ENCODE results near the gene TRIM54.

Gene TRIM54

DNA sequence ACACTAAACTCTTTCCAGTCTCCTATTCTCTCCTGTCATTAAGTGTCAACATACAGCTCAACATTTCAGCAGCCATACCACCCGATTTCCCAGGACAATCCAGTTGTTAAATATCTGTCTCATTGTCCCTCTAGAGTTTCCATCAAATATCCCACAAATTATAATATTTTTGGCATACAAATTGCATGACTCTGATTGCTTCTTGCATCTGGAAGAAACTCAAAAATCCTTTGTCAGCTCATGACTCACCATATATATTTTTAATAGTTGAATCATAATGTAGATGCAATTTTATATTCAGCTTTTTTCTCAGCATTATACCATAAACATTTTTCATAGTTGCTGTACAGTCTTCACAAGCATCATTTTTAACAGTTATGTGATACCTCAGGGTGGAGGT, 26.6 kb upstream of the TRIM54 start:
- TF ChIP-seq, protein P1, sequence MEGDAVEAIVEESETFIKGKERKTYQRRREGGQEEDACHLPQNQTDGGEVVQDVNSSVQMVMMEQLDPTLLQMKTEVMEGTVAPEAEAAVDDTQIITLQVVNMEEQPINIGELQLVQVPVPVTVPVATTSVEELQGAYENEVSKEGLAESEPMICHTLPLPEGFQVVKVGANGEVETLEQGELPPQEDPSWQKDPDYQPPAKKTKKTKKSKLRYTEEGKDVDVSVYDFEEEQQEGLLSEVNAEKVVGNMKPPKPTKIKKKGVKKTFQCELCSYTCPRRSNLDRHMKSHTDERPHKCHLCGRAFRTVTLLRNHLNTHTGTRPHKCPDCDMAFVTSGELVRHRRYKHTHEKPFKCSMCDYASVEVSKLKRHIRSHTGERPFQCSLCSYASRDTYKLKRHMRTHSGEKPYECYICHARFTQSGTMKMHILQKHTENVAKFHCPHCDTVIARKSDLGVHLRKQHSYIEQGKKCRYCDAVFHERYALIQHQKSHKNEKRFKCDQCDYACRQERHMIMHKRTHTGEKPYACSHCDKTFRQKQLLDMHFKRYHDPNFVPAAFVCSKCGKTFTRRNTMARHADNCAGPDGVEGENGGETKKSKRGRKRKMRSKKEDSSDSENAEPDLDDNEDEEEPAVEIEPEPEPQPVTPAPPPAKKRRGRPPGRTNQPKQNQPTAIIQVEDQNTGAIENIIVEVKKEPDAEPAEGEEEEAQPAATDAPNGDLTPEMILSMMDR (IDR thresholded peaks at IDR 0.05; ENCODE audit: control insufficient read depth, insufficient read depth, low read depth, low read length, missing control alignments): no peak
- H3K4me3 ChIP-seq (ENCODE audit: control insufficient read depth, low read depth, low read length): no peak overlapping the region
- peak; percentile 24 for DNase-seq (ENCODE audit: low read depth)

DNA sequence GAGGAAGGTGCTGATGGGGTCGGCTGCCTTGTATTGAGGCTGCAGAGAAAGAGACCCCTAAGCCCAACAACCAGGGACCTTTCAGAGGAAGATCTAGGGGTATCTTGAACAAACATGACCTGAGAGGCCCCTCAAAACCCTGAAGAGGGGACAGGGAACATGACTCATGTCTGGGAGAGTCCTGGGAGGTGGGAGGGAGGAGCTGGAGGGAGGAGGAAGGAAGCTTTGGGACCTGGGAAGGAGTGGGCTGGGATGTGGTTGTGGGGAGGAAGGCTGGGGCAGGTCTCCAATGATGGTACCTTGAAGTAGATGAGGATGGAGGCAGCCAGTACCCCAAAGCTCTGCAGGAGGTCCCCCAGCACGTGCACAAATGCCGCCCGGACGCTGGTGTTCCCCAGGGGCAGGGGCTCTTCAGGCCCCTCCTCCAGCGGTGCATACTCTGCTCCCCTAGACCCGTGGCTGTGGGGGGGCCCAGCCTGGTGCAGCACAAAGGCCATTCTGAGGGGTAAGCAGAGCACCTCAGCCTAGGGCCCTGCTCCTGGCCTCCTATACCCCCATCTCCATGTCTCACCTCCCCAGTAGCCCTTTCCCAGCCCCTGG, 25.3 kb upstream of the TRIM54 start:
- no peak overlapping the region for H3K4me3 ChIP-seq (ENCODE audit: control insufficient read depth, low read depth, low read length)
- TF ChIP-seq, protein P1 (IDR thresholded peaks at IDR 0.05; ENCODE audit: control insufficient read depth, insufficient read depth, low read depth, low read length, missing control alignments): no peak
- DNase-seq (ENCODE audit: low read depth): no peak

DNA sequence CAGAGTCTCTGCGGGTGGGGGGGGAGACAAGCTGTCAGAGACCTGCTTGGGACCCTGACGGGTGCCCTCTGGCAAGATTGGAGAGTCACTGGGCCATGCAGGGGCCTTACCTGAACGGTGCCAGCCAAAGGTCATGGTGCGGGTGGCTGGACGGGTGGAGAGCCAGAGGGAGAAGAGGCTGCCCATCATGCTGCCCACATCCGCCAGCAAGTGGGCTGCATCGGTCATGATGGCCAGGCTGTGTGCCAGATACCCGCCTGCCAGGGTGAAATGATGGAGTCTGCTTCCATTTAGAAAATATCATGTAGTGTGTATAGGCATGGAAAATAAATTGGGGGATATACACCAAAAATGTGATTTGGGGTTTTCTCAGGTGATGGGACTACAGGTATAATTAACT, 24.2 kb upstream of the TRIM54 start:
- TF ChIP-seq, protein P1 (IDR thresholded peaks at IDR 0.05; ENCODE audit: control insufficient read depth, insufficient read depth, low read depth, low read length, missing control alignments): no peak
- H3K4me3 ChIP-seq (ENCODE audit: control insufficient read depth, low read depth, low read length): no peak overlapping the region
- DNase-seq (ENCODE audit: low read depth): no peak

DNA sequence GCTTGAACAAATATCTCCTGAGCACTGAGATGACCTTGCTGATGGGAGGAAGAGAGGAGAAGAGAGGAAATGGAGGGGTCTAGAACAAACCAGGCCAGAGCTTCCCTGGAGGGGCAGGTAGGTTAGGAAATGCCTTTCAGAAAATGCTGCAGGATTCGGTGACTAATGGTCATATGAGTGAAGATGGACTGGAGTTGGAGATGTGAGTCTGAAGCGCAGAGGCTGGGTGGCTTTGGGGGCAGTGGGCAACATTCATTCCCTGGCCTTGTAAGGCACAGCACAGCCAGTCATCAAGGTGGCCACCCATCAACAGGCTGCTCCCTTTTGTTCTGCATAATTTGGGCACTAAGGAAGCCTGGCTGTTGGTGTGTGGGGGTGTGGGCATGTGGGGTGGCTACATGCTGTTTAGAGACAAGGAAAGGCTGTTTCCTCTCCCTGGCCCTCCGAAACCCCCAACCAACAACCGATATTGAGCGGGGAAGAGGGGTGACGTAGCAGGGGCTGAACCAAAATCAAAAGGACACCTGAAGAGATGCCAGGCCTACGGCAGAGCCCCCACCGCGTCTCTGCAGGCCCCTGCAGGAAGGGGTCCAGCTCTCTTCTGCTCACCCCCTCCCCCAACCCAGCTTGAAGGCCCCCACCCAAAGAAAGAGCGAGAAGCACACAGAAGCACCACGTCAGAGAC, 20.8 kb upstream of the TRIM54 start:
- no peak for DNase-seq (ENCODE audit: low read depth)
- TF ChIP-seq, protein P1 (IDR thresholded peaks at IDR 0.05; ENCODE audit: control insufficient read depth, insufficient read depth, low read depth, low read length, missing control alignments): no peak
- H3K4me3 ChIP-seq (ENCODE audit: control insufficient read depth, low read depth, low read length): no peak overlapping the region

DNA sequence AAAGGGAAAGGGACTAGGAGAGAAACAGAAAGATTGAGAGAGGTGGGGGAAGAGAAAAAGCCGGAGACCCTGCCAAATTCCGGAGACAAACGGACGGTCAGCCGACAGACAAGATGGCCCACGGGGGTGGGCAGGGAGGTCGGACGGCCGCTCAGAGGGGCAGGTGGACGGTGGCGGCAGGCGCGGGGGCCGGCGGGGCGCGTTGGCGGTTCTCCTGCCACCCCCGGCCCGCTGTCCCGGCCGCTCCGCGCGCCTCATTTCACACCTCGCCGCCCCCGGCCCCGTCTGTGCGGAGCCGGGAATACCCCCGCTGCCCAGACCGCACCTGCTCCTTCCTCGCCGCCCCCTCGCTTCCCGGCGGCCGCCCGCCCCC, 20.3 kb upstream of the TRIM54 start:
- TF ChIP-seq, protein P1 (IDR thresholded peaks at IDR 0.05; ENCODE audit: control insufficient read depth, insufficient read depth, low read depth, low read length, missing control alignments): no peak
- no peak overlapping the region for H3K4me3 ChIP-seq (ENCODE audit: control insufficient read depth, low read depth, low read length)
- no peak for DNase-seq (ENCODE audit: low read depth)

DNA sequence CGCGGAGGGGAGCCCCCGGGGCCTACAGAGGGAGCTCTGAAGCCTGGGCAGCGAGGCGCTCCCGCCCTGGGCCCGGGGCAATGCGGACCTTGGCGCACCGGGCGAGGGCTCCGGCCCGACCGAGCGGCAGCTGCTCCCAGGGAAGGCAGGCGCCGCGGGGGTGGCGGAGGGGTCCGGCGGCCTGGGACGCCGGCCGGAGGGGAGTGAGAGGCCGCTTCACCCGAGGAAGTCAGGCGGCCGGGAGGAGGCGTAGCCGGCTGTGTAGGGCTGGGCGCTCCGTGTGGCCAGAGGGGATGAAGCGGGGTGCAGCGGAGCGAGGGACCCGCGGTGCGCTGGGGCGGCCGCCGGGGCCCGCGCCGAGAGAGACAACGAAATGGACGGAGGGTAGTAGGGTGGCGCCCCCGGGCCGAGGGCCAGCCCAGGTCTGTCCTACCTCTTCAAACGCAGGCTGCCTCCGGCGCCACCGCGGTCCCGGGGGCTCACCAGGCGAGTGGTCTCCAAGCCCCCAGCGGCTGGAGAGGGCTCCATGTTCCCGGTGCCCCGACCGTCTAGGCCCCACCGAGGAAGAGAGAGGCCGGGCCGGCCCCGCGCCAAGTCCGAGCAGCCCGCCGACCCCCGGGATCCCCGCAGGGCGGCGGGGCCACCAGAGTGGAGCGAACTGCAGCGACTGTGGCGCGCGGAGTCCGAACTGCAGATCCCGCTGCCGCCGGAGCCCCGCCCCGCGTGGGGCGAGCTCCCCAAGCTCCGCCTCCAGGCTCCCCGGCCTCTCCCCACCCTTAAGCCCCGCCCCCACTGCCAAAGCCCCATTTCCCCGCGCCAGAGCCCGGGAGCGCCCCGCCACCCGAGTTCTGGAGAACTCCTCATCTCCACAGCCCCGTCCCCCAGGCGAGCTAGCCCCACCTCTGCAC, 19.6 kb upstream of the TRIM54 start, which contains the start of gene SLC30A3:
Gene SLC30A3, minus strand, starts transcription at position 669 of the 908 bp plus-strand sequence. Its CDS starts 141 bp downstream, at position 528.
- TF ChIP-seq, protein P1 (IDR thresholded peaks at IDR 0.05; ENCODE audit: control insufficient read depth, insufficient read depth, low read depth, low read length, missing control alignments): no peak
- no peak for DNase-seq (ENCODE audit: low read depth)
- peak within 1 kb of the TSS; percentile 21 for H3K4me3 ChIP-seq (ENCODE audit: control insufficient read depth, low read depth, low read length)
